Neural cell (in vitro differentiated cells): ENCODE results near the gene GFPT1.

Experiments used
- EP300 ChIP-seq: fragments of 450-650 bp; conservative IDR thresholded peaks from 2 replicates; pipeline ENCODE4 v1.6.1; 2014; ENCODE audit warnings: antibody characterized with exemption, mild to moderate bottlenecking, moderate library complexity; ENCODE audit not compliant: poor library complexity, severe bottlenecking
- EZH2 ChIP-seq: fragments of 200-600, 300-800 bp; shearing (Covaris generic), sonication (generic); IDR thresholded peaks from 2 replicates; pipeline ENCODE4 v1.6.1; 2014; ENCODE audit warnings: antibody characterized with exemption, low read length, borderline replicate concordance, mild to moderate bottlenecking; ENCODE audit not compliant: insufficient read depth, poor library complexity, severe bottlenecking
- MXI1 ChIP-seq: fragments of 450-650 bp; conservative IDR thresholded peaks from 2 replicates; pipeline ENCODE4 v1.6.1; 2014; ENCODE audit warnings: antibody characterized with exemption, mild to moderate bottlenecking; ENCODE audit not compliant: poor library complexity, severe bottlenecking
- POLR2AphosphoS5 ChIP-seq: IDR thresholded peaks from 2 replicates; pipeline ENCODE4 v1.6.1; 2012
- RAD21 ChIP-seq: fragments of 450-650 bp; conservative IDR thresholded peaks from 2 replicates; pipeline ENCODE4 v1.6.1; 2014; ENCODE audit warnings: antibody characterized with exemption, mild to moderate bottlenecking, moderate library complexity
- SMC3 ChIP-seq: fragments of 450-650 bp; conservative IDR thresholded peaks from 2 replicates; pipeline ENCODE4 v1.6.1; 2014; ENCODE audit warnings: antibody characterized with exemption, mild to moderate bottlenecking, moderate library complexity; ENCODE audit not compliant: poor library complexity
- TAF1 ChIP-seq: IDR thresholded peaks from 2 replicates; pipeline ENCODE4 v1.6.1; 2012; ENCODE audit warnings: low read depth
- TF ChIP-seq, protein P1 (sequence below): fragments of 450-650 bp; IDR thresholded peaks from 2 replicates; pipeline ENCODE4 v1.5.1; 2014; ENCODE audit warnings: antibody characterized with exemption, mild to moderate bottlenecking, moderate library complexity; ENCODE audit not compliant: poor library complexity, severe bottlenecking
- TF ChIP-seq, protein P2 (sequence below): IDR thresholded peaks from 2 replicates; pipeline ENCODE4 v1.6.1; 2012; ENCODE audit warnings: borderline replicate concordance

- TF ChIP-seq, protein P1, sequence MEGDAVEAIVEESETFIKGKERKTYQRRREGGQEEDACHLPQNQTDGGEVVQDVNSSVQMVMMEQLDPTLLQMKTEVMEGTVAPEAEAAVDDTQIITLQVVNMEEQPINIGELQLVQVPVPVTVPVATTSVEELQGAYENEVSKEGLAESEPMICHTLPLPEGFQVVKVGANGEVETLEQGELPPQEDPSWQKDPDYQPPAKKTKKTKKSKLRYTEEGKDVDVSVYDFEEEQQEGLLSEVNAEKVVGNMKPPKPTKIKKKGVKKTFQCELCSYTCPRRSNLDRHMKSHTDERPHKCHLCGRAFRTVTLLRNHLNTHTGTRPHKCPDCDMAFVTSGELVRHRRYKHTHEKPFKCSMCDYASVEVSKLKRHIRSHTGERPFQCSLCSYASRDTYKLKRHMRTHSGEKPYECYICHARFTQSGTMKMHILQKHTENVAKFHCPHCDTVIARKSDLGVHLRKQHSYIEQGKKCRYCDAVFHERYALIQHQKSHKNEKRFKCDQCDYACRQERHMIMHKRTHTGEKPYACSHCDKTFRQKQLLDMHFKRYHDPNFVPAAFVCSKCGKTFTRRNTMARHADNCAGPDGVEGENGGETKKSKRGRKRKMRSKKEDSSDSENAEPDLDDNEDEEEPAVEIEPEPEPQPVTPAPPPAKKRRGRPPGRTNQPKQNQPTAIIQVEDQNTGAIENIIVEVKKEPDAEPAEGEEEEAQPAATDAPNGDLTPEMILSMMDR, result no peak
- TF ChIP-seq, protein P2, sequence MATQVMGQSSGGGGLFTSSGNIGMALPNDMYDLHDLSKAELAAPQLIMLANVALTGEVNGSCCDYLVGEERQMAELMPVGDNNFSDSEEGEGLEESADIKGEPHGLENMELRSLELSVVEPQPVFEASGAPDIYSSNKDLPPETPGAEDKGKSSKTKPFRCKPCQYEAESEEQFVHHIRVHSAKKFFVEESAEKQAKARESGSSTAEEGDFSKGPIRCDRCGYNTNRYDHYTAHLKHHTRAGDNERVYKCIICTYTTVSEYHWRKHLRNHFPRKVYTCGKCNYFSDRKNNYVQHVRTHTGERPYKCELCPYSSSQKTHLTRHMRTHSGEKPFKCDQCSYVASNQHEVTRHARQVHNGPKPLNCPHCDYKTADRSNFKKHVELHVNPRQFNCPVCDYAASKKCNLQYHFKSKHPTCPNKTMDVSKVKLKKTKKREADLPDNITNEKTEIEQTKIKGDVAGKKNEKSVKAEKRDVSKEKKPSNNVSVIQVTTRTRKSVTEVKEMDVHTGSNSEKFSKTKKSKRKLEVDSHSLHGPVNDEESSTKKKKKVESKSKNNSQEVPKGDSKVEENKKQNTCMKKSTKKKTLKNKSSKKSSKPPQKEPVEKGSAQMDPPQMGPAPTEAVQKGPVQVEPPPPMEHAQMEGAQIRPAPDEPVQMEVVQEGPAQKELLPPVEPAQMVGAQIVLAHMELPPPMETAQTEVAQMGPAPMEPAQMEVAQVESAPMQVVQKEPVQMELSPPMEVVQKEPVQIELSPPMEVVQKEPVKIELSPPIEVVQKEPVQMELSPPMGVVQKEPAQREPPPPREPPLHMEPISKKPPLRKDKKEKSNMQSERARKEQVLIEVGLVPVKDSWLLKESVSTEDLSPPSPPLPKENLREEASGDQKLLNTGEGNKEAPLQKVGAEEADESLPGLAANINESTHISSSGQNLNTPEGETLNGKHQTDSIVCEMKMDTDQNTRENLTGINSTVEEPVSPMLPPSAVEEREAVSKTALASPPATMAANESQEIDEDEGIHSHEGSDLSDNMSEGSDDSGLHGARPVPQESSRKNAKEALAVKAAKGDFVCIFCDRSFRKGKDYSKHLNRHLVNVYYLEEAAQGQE, result no peak
- TF ChIP-seq EZH2 (no peak), EP300 (no peak), POLR2AphosphoS5 (no peak), SMC3 (no peak), MXI1 (no peak), TAF1 (no peak), RAD21 (no peak)
Observed at GRCh38 chr2:69376403-69376802, 10.6 kb downstream of the GFPT1 start.
